DOHH2 (cell line): ENCODE results near the gene EEFSEC.

Experiments used
- EZH2phosphoT487 ChIP-seq: fragments of 200-600 bp; sonication (generic); IDR thresholded peaks from 2 replicates; pipeline ENCODE4 v1.6.1; 2017; ENCODE audit warnings: borderline replicate concordance, mild to moderate bottlenecking, antibody characterized with exemption, low read length, moderate library complexity, mixed read lengths
- TF ChIP-seq, protein P1 (sequence below): fragments of 200-600 bp; sonication (generic); IDR thresholded peaks from one replicate; pipeline ENCODE4 v1.5.1; 2014; ENCODE audit warnings: antibody characterized with exemption, mild to moderate bottlenecking, low read depth, low read length; ENCODE audit not compliant: poor library complexity, severe bottlenecking

DNA sequence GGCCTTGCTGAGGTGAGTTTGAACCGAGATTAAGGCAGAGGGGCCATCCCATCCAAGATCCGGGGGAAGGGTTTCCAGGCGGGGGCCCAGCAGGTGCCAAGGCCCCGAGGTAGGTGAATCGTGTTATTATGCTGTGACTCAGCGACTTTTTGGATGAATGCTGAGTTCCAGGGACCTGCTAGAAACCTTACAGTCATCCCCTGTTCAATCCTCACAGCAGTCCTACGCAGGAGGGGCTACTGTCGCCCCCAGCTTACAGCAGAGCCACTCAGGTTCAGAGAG is 272.5 kb downstream of the EEFSEC start:
- TF ChIP-seq, protein P1, sequence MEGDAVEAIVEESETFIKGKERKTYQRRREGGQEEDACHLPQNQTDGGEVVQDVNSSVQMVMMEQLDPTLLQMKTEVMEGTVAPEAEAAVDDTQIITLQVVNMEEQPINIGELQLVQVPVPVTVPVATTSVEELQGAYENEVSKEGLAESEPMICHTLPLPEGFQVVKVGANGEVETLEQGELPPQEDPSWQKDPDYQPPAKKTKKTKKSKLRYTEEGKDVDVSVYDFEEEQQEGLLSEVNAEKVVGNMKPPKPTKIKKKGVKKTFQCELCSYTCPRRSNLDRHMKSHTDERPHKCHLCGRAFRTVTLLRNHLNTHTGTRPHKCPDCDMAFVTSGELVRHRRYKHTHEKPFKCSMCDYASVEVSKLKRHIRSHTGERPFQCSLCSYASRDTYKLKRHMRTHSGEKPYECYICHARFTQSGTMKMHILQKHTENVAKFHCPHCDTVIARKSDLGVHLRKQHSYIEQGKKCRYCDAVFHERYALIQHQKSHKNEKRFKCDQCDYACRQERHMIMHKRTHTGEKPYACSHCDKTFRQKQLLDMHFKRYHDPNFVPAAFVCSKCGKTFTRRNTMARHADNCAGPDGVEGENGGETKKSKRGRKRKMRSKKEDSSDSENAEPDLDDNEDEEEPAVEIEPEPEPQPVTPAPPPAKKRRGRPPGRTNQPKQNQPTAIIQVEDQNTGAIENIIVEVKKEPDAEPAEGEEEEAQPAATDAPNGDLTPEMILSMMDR: no peak
- no peak for TF ChIP-seq EZH2phosphoT487
